ENCODE results near the gene C11orf98. TPM values are rescaled to one million over a fixed set of nuclear protein-coding genes. Genes with fewer than 3 reads are reported as not detected.
A peak's percentile ranks its signal among the peaks of the same experiment; 100 is the strongest.

Gene C11orf98
- total and polyA plus RNA-seq, 2 of the 13 experiments (the other 11 are each of a cell fraction or from before 2014, with no cell fraction given): 30.4 to 91.8 TPM

GRCh38 chr11:62671236-62671607 is 6.2 kb upstream of the C11orf98 start (continued):
- TF ChIP-seq POLR2AphosphoS2 (IDR thresholded peaks at IDR 0.05; ENCODE audit: low read depth, low read length) (no peak), ZNF224 (CRISPR knock-in tag; IDR thresholded peaks at IDR 0.05) (no peak), ZZZ3 (CRISPR knock-in tag; IDR thresholded peaks at IDR 0.05; ENCODE audit: borderline replicate concordance) (peak; percentile 13; the same call in 1 of the 2 replicates), HDAC6 (IDR thresholded peaks at IDR 0.05; ENCODE audit: low read depth, low read length) (no peak), ZNF776 (CRISPR knock-in tag; IDR thresholded peaks at IDR 0.05) (no peak), GPN1 (CRISPR knock-in tag; IDR thresholded peaks at IDR 0.05; ENCODE audit: borderline replicate concordance) (no peak), ISX (CRISPR knock-in tag; conservative IDR thresholded peaks at IDR 0.05) (0 out of 2 replicates have a peak, but pooled peaks have one; percentile 71), ESRRA (CRISPR knock-in tag; IDR thresholded peaks at IDR 0.05; ENCODE audit: low read depth) (no peak), ZNF709 (CRISPR knock-in tag; IDR thresholded peaks at IDR 0.05) (0 out of 2 replicates have a peak, but pooled peaks have one; percentile 12), TSC22D2 (CRISPR knock-in tag; IDR thresholded peaks at IDR 0.05; ENCODE audit: borderline replicate concordance) (no peak), ZNF234 (CRISPR knock-in tag; conservative IDR thresholded peaks at IDR 0.05) (no peak)
- TF ChIP-seq, protein P1, sequence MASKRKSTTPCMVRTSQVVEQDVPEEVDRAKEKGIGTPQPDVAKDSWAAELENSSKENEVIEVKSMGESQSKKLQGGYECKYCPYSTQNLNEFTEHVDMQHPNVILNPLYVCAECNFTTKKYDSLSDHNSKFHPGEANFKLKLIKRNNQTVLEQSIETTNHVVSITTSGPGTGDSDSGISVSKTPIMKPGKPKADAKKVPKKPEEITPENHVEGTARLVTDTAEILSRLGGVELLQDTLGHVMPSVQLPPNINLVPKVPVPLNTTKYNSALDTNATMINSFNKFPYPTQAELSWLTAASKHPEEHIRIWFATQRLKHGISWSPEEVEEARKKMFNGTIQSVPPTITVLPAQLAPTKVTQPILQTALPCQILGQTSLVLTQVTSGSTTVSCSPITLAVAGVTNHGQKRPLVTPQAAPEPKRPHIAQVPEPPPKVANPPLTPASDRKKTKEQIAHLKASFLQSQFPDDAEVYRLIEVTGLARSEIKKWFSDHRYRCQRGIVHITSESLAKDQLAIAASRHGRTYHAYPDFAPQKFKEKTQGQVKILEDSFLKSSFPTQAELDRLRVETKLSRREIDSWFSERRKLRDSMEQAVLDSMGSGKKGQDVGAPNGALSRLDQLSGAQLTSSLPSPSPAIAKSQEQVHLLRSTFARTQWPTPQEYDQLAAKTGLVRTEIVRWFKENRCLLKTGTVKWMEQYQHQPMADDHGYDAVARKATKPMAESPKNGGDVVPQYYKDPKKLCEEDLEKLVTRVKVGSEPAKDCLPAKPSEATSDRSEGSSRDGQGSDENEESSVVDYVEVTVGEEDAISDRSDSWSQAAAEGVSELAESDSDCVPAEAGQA (IDR thresholded peaks at IDR 0.05; ENCODE audit: low read depth): peak; percentile 54; the same call in 1 of the 2 replicates
- TF ChIP-seq, protein P1 (CRISPR knock-in tag; IDR thresholded peaks at IDR 0.05; ENCODE audit: borderline replicate concordance): no peak

Data from HepG2 (cell line).